Measurements from ENCODE around the gene ACBD6. TPM values are rescaled to one million over a fixed set of nuclear protein-coding genes. Genes with fewer than 3 reads are reported as not detected.

Gene ACBD6
- total and polyA plus RNA-seq, 12 donors: 16.2 to 30.0 (median 21.0) TPM

- H3K4me1 ChIP-seq: peaks cover 0 to 8% (median 0%) of the 10 kb centered on the region in 9 donors
- 92 to 93% methylated on average over 4 of the region's 4 CpGs for WGBS, 2 donors
- no peak overlapping the region for H3K4me3 ChIP-seq
- H3K27ac ChIP-seq: no peak overlapping the region
- no peak for TF ChIP-seq CTCF (IDR thresholded peaks at IDR 0.05)
- H3K27me3 ChIP-seq: no peaks in the 10 kb centered on the region
- H3K36me3 ChIP-seq: no peaks in the 10 kb centered on the region
- no peak for DNase-seq
- ATAC-seq: no peak
- intact Hi-C loops (cut with DNase I): no loop called here
- no peaks in the 10 kb centered on the region for H3K9me3 ChIP-seq
Measured at GRCh38 chr1:180352021-180352420, 150.4 kb downstream of the ACBD6 start.

GRCh38 chr1:180345148-180345547, 157.2 kb downstream of the ACBD6 start:
- Histone ChIP-seq H3K4me1 (peaks cover 0 to 11% (median 3%) of the 10 kb centered on the region in 9 donors), H3K27ac (no peak overlapping the region), H3K27me3 (no peaks in the 10 kb centered on the region), H3K9me3 (no peaks in the 10 kb centered on the region), H3K36me3 (no peaks in the 10 kb centered on the region), H3K4me3 (no peak overlapping the region)
- DNase-seq (no peak), ATAC-seq (no peak)
- intact Hi-C loops (cut with DNase I): no loop called here
- no peak for TF ChIP-seq CTCF (IDR thresholded peaks at IDR 0.05)

GRCh38 chr1:180343921-180344769, 158.2 kb downstream of the ACBD6 start:
- H3K27me3 ChIP-seq: no peaks in the 10 kb centered on the region
- WGBS, 2 donors: 94 to 97% methylated on average over 1 of the region's 1 CpG
- intact Hi-C loops (cut with DNase I): no loop called here
- H3K27ac ChIP-seq: no peak overlapping the region
- no peaks in the 10 kb centered on the region for H3K36me3 ChIP-seq
- no peak for ATAC-seq
- no peaks in the 10 kb centered on the region for H3K9me3 ChIP-seq
- no peak for DNase-seq
- H3K4me3 ChIP-seq: no peak overlapping the region
- H3K4me1 ChIP-seq: peaks cover 0 to 11% (median 3%) of the 10 kb centered on the region in 9 donors
- no peak for TF ChIP-seq CTCF (IDR thresholded peaks at IDR 0.05)

- 54 to 72% methylated on average over 6 of the region's 6 CpGs for WGBS, 2 donors
- no peaks in the 10 kb centered on the region for H3K27me3 ChIP-seq
- intact Hi-C loops (cut with DNase I): loop anchor here in 1 of 10 donors (5.0 kb wide), 1 partner anchor 55 kb away; no protein-coding TSS in a partner anchor
- H3K4me3 ChIP-seq: no peak overlapping the region
- ATAC-seq (peak in 7 of 8 donors; percentile 38 to 91 (median 83)), DNase-seq (peak in 1 of 2 donors; percentile 10)
- H3K9me3 ChIP-seq: peaks cover 0 to 8% (median 0%) of the 10 kb centered on the region in 11 donors
- TF ChIP-seq CTCF (IDR thresholded peaks at IDR 0.05): no peak
- no peak overlapping the region for H3K27ac ChIP-seq
- peaks cover 0 to 8% (median 0%) of the 10 kb centered on the region in 9 donors for H3K4me1 ChIP-seq
- H3K36me3 ChIP-seq: no peaks in the 10 kb centered on the region
Measured at GRCh38 chr1:180327089-180327488, 175.3 kb downstream of the ACBD6 start.
